NCI-H510A (cell line): ENCODE results near the gene HUS1.
"Not testable (repeated sequence)": the region's sequence is repeated elsewhere in the genome, so short reads cannot be mapped to it uniquely, and the experiment has no call there.

Source experiments
- DNase-seq: peaks from one replicate; lab custom pipeline; 2025; lab: John Stamatoyannopoulos, UW

Gene HUS1

GRCh38 chr7:47979145-47979831 is at the start of gene HUS1:
TSS of gene HUS1 (minus strand) at chr7:47979615. CDS start at chr7:47979519, 96 bp downstream.
- DNase-seq = peak; percentile 87

GRCh38 chr7:48028938-48029337 is 49.5 kb upstream of the HUS1 start, which contains the start of gene SUN3:
TSS of gene SUN3 (minus strand) at chr7:48029107. CDS start at chr7:48028938, 169 bp downstream.
- no peak for DNase-seq

- DNase-seq = no peak
Observed at GRCh38 chr7:48025624-48026023, 46.2 kb upstream of the HUS1 start.

GRCh38 chr7:48017674-48018073 is 38.3 kb upstream of the HUS1 start:
- no peak for DNase-seq

- DNase-seq = no peak
Observed at GRCh38 chr7:48016641-48017040, 37.2 kb upstream of the HUS1 start.

GRCh38 chr7:48011951-48012350 is 32.5 kb upstream of the HUS1 start:
- DNase-seq = no peak

- no peak for DNase-seq
Observed at GRCh38 chr7:48011323-48011722, 31.9 kb upstream of the HUS1 start.

GRCh38 chr7:48009954-48010353 is 30.5 kb upstream of the HUS1 start:
- no peak for DNase-seq

- no peak for DNase-seq
Observed at GRCh38 chr7:48009257-48009656, 29.8 kb upstream of the HUS1 start.

GRCh38 chr7:48006866-48007265 is 27.5 kb upstream of the HUS1 start:
- DNase-seq = no peak

GRCh38 chr7:48004638-48005037 is 25.2 kb upstream of the HUS1 start:
- DNase-seq = no peak

- DNase-seq = no peak
Observed at GRCh38 chr7:48004032-48004431, 24.6 kb upstream of the HUS1 start.

- not testable (repeated sequence) for DNase-seq
Observed at GRCh38 chr7:48000164-48000563, 20.7 kb upstream of the HUS1 start.

GRCh38 chr7:47999413-47999812 is 20.0 kb upstream of the HUS1 start:
- no peak for DNase-seq

GRCh38 chr7:47992446-47992845 is 13.0 kb upstream of the HUS1 start:
- no peak for DNase-seq

GRCh38 chr7:47991741-47992311 is 12.4 kb upstream of the HUS1 start:
- peak; percentile 33 for DNase-seq

- DNase-seq = no peak
Observed at GRCh38 chr7:47991270-47991669, 11.9 kb upstream of the HUS1 start.

- no peak for DNase-seq
Observed at GRCh38 chr7:47990592-47990991, 11.2 kb upstream of the HUS1 start.

GRCh38 chr7:47989607-47990400 is 10.4 kb upstream of the HUS1 start:
- not testable (repeated sequence) for DNase-seq

GRCh38 chr7:47988496-47989386 is 9.3 kb upstream of the HUS1 start:
- DNase-seq = no peak

GRCh38 chr7:47982610-47983009 is 3.2 kb upstream of the HUS1 start:
- no peak for DNase-seq

GRCh38 chr7:47980648-47981047 is 1.2 kb upstream of the HUS1 start:
- not testable (repeated sequence) for DNase-seq
